ENCODE data around the gene SNX33.

SNX33 gene

DNA sequence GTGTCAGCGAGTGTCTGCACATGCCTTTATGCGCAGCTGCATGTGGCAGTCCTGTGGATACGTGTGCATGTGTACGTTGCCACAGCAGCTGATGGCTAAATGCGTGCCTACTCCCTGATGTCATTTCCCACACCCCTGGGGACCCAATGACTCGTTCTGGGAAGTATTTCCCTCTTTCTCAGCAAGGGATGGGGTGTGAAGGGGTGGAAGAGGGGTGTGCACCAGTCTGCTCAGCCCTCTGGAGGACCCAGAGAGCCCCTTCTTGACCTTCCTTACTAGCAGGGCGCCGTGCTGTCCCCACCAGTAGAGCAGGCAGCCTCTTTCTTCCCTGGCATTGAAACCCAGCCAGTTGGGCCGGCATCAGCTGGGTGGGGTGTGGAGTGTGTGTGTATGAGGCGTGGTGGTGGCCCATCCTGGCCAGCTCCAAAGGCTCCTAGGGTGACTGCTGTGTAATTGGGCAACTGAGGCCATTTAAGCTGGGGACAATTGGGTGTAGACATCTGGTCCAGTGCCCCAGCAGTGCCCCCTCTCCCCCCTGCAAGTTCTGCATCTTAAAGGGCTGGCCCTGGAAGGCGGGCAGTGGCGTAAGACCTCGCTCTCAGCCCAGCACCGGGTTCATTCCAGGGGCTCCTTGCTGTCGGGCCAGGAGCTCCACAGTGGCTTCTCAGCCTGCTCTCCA, 19.2 kb downstream of the SNX33 start:
- Histone ChIP-seq H3K9me3 (no peaks in the 10 kb centered on the region), H3K4me3 (no peak overlapping the region), H3K27me3 (no peaks in the 10 kb centered on the region), H3K36me3 (peaks cover 0 to 14% (median 0%) of the 10 kb centered on the region in 3 donors), H3K4me1 (peaks cover 3 to 76% (median 55%) of the 10 kb centered on the region in 4 donors), H3K27ac (peak overlapping the region; percentile 89 to 92)
- intact Hi-C loops (cut with DNase I; ENCODE audit: low total_unique reads) = no loop called here
- DNase-seq = peak; percentile 90 to 96
- TF ChIP-seq, protein P1, sequence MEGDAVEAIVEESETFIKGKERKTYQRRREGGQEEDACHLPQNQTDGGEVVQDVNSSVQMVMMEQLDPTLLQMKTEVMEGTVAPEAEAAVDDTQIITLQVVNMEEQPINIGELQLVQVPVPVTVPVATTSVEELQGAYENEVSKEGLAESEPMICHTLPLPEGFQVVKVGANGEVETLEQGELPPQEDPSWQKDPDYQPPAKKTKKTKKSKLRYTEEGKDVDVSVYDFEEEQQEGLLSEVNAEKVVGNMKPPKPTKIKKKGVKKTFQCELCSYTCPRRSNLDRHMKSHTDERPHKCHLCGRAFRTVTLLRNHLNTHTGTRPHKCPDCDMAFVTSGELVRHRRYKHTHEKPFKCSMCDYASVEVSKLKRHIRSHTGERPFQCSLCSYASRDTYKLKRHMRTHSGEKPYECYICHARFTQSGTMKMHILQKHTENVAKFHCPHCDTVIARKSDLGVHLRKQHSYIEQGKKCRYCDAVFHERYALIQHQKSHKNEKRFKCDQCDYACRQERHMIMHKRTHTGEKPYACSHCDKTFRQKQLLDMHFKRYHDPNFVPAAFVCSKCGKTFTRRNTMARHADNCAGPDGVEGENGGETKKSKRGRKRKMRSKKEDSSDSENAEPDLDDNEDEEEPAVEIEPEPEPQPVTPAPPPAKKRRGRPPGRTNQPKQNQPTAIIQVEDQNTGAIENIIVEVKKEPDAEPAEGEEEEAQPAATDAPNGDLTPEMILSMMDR (IDR thresholded peaks at IDR 0.05) = no peak

DNA sequence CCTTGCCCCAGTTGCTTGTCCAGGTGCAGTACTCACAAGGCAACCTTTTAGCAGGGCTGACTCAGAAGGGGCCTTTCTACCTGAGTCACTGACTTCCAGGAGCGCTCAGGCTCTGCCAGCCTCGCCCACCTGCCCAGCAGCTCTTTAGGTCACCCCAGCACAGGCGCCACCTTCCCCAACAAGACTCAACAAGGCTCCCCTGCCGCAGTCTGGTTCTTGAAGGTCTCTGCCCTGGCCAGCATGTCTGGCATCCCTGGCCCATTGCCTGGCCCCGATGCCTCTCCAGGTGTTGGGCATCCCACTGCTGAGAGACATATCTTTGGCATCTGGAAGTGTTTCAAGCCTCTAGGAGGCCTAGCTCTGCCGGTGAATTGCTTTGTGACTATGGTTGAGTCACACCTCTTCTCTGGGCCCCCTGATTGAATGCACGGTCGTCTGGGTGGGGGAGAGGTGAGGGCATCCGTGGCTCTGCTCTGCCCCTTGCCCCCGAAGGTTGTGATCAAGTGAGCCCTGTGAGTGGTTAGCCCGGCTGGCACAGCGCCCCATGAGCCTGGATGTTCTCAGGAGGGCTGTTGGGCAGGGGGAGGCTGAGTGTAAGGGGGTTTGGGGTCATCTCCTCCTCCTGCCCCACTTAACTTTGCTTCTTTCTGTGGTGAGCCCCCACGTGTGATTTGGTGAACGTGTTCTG, 21.6 kb downstream of the SNX33 start:
- intact Hi-C loops (cut with DNase I; ENCODE audit: low total_unique reads) = no loop called here
- H3K27me3 ChIP-seq = no peaks in the 10 kb centered on the region
- H3K9me3 ChIP-seq = no peaks in the 10 kb centered on the region
- H3K36me3 ChIP-seq = peaks cover 0 to under 1% (median 0%) of the 10 kb centered on the region in 3 donors
- H3K27ac ChIP-seq = peak overlapping the region; percentile 89 to 92
- DNase-seq = no peak
- no peak overlapping the region for H3K4me3 ChIP-seq
- H3K4me1 ChIP-seq = peaks cover 3 to 86% (median 67%) of the 10 kb centered on the region in 4 donors
- TF ChIP-seq, protein P1 (IDR thresholded peaks at IDR 0.05) = no peak

DNA sequence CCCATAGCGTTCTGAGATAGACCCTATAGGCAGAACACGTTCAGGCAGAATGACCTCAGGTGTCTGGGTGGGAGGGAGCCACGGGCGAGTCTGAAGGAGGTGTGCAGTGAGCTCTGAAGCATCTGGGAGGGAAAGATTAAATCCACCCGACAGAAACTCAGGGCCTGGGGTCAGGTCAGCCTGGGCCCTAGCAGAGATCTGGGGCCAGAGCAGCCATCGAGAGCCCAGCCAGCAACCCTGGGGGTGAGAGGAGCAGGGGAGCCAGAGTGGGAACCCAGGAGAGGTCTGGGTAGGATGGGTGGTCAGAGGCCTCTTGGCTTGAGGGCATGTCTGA, 22.1 kb downstream of the SNX33 start:
- peaks cover 0 to 4% (median 0%) of the 10 kb centered on the region in 3 donors for H3K36me3 ChIP-seq
- TF ChIP-seq, protein P1 (IDR thresholded peaks at IDR 0.05) = no peak
- peaks cover 3 to 91% (median 72%) of the 10 kb centered on the region in 4 donors for H3K4me1 ChIP-seq
- H3K9me3 ChIP-seq = no peaks in the 10 kb centered on the region
- intact Hi-C loops (cut with DNase I; ENCODE audit: low total_unique reads) = no loop called here
- no peak for DNase-seq
- no peaks in the 10 kb centered on the region for H3K27me3 ChIP-seq
- H3K27ac ChIP-seq = peak overlapping the region; percentile 89 to 92
- H3K4me3 ChIP-seq = no peak overlapping the region

DNA sequence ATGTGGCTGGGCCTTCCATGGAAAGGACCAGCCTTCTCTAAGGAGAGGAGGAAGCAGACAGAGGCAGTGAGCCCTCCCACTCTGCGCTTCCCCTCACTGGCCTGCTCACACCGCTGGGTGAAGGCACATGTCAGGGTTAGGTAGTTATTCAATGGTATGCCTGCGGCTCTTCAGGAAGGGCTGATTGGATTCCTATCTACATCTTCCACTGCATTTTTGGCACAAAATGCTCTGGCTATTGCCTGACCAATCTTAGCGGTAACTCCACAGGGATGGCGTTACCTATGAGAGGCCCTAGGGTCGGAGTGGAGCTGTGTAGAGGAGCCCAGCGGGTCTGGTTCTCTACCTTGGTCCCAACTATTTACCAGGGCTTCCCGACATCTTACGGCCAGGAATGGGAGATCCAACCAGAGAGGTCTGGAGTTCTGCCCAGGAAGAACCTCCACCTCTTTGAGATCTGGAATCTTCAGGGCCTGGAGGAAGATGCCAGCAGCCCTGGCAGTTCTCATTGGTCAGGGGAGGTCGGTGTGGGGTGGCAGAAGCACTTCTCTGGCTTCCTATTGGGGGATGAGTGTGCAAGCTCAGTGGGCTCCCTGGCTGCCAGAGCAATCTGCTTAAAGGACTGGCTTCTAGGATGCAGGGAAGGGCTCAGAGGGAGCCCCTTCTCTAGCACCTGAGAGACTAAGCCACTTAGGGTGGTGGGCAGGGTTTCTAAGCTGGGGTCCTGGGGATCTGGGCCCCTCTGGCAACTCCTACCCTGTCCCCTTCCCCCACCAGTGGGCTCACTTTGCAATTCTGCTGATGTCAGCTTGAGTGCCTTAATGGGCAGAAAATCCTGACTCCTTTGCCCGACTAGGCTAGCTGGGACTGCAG, 24.3 kb downstream of the SNX33 start:
- no peak overlapping the region for H3K4me3 ChIP-seq
- H3K9me3 ChIP-seq = no peaks in the 10 kb centered on the region
- intact Hi-C loops (cut with DNase I; ENCODE audit: low total_unique reads) = no loop called here
- H3K4me1 ChIP-seq = peaks cover 9 to 91% (median 78%) of the 10 kb centered on the region in 4 donors
- H3K36me3 ChIP-seq = peaks cover 6 to 22% (median 14%) of the 10 kb centered on the region in 3 donors
- H3K27ac ChIP-seq = peak overlapping the region; percentile 89 to 92
- no peaks in the 10 kb centered on the region for H3K27me3 ChIP-seq
- TF ChIP-seq, protein P1 (IDR thresholded peaks at IDR 0.05) = no peak
- peak in 1 of 2 donors; percentile 74 for DNase-seq

DNA sequence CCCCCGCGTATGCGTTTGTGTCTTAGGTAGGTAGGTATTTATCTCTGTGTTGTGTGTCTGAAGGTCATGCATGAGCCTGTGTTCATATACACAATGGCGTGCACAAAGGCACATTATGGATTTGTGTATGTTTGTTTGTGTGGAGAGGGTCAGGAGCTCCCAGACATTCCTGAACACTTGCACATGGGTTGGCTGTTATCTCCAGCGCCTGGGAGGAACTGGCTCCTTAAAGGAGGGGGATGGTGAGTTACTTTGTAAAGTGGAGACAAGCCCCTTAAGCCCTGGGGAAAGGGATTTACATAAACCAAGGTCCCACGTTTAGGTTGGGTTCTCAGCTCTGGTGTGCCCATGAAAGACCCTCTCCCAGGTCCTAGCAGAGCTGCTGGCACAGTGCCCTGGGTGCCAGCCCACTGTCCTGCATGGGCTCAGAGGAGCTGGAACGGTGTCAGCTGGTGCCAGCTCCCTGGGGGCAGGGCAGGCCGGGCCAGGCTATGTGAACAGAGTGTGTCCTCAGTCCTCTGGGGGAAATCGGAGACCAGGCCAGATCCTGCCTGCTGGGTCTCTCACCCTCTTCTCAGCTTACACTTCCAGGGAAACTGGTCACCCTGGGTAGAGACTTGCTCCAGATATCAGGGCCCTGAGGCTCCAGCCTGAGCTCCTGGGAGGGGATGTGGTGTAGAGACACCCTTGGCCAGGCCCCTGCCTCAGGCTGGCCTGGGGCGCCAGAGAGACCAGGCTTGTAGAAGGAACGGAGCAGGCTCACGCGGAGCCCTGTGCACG, 25.1 kb downstream of the SNX33 start:
- Histone ChIP-seq H3K4me3 (peak overlapping the region in 1 of 2 donors; percentile 1), H3K27ac (peak overlapping the region; percentile 89 to 92), H3K36me3 (peaks cover 13 to 30% (median 23%) of the 10 kb centered on the region in 3 donors), H3K4me1 (peaks cover 6 to 85% (median 70%) of the 10 kb centered on the region in 4 donors), H3K27me3 (no peaks in the 10 kb centered on the region), H3K9me3 (no peaks in the 10 kb centered on the region)
- DNase-seq = peak in 1 of 2 donors; percentile 89
- intact Hi-C loops (cut with DNase I; ENCODE audit: low total_unique reads) = no loop called here
- TF ChIP-seq, protein P1 (IDR thresholded peaks at IDR 0.05) = no peak

Data from tibial artery (tissue), 4 donors.